GM12892 (cell line): ENCODE data around the gene KIR3DL2.
"Not testable (repeated sequence)": the region's sequence is repeated elsewhere in the genome, so short reads cannot be mapped to it uniquely, and the experiment has no call there.

Source experiments
- POLR2A ChIP-seq: IDR thresholded peaks from 2 replicates; pipeline ENCODE4 v1.6.1; 2011; ENCODE audit warnings: low read depth, low read length, control low read depth
- POLR2AphosphoS5 ChIP-seq: IDR thresholded peaks from 2 replicates; pipeline ENCODE4 v1.6.1; 2011; ENCODE audit warnings: low read depth, low read length, control low read depth
- TAF1 ChIP-seq: IDR thresholded peaks from 2 replicates; pipeline ENCODE4 v1.6.1; 2011; ENCODE audit warnings: low read depth, mild to moderate bottlenecking, control low read depth, low read length, borderline replicate concordance

GRCh38 chr19:54894106-54894505 lies 43.9 kb downstream of the KIR3DL2 start:
- TF ChIP-seq POLR2A, TAF1, POLR2AphosphoS5: not testable (repeated sequence)
